K562 (cell line): ENCODE results near the gene LCA5L. TPM values are rescaled to one million over a fixed set of nuclear protein-coding genes. Genes with fewer than 3 reads are reported as not detected.

Experiments
- ARID3A ChIP-seq: IDR thresholded peaks from 2 replicates; pipeline ENCODE4 v1.6.1; 2012; ENCODE audit warnings: low read depth, low read length, improper control_type of control experiment, borderline replicate concordance
- ATF1 ChIP-seq, 2 experiments: fragments of 450-650 bp in 1 of 2; IDR thresholded peaks; 2 replicates each; pipeline ENCODE4 v1.6.1; 2016; ENCODE audit warnings: missing compliant biosample characterization in 1 of 2, missing genetic modification characterization in 1 of 2
- BRD9 ChIP-seq: fragments of 450-650 bp; IDR thresholded peaks from 2 replicates; pipeline ENCODE4 v1.6.1; 2018; ENCODE audit warnings: low read depth; ENCODE audit not compliant: partially characterized antibody
- CREM ChIP-seq: IDR thresholded peaks from 2 replicates; pipeline ENCODE4 v1.6.1; 2014; ENCODE audit warnings: antibody characterized with exemption, low read depth
- DMBX1 ChIP-seq: fragments of 250-450 bp; sonication (Bioruptor Pico); IDR thresholded peaks from 2 replicates; pipeline ENCODE4 v1.8.0; 2022; ENCODE audit warnings: inconsistent platforms, mild to moderate bottlenecking, moderate library complexity, borderline replicate concordance
- GATAD2A ChIP-seq: fragments of 450-650 bp; IDR thresholded peaks from 2 replicates; pipeline ENCODE4 v1.6.1; 2017
- MCM5 ChIP-seq: fragments of 450-650 bp; IDR thresholded peaks from 2 replicates; pipeline ENCODE4 v1.6.1; 2016; ENCODE audit warnings: low read depth
- PHF20 ChIP-seq: fragments of 450-650 bp; IDR thresholded peaks from 2 replicates; pipeline ENCODE4 v1.6.1; 2018; ENCODE audit not compliant: partially characterized antibody
- RBM34 ChIP-seq: fragments of 200-400 bp; formaldehyde crosslinking; IDR thresholded peaks from 2 replicates; pipeline ENCODE4 v1.6.1; 2018; ENCODE audit warnings: low read length, borderline replicate concordance; ENCODE audit not compliant: insufficient read depth
- TARDBP ChIP-seq: fragments of 450-650 bp; IDR thresholded peaks from 2 replicates; pipeline ENCODE4 v1.6.1; 2016
- TBP ChIP-seq: optimal IDR thresholded peaks from 2 replicates; pipeline ENCODE3; 2011; ENCODE audit warnings: low read depth, low read length, improper control_type of control experiment
- TCF7 ChIP-seq: sonication (generic); IDR thresholded peaks from 2 replicates; pipeline ENCODE4 v1.6.1; 2016; ENCODE audit warnings: antibody characterized with exemption, borderline replicate concordance
- ZNF165 ChIP-seq: fragments of 250-450 bp; sonication (Bioruptor Pico); IDR thresholded peaks from 2 replicates; pipeline ENCODE4 v1.4.0; 2020; ENCODE audit warnings: borderline replicate concordance
- ZNF175 ChIP-seq: fragments of 200-800 bp; sonication (Bioruptor generic); IDR thresholded peaks from 2 replicates; pipeline ENCODE4 v1.6.1; 2016; ENCODE audit warnings: low read depth, mild to moderate bottlenecking, missing genetic modification characterization, missing compliant biosample characterization
- ZNF184 ChIP-seq: sonication (generic); formaldehyde crosslinking; IDR thresholded peaks from 2 replicates; pipeline ENCODE4 v1.5.0; 2020; ENCODE audit warnings: missing genetic modification reagents
- ZNF280A ChIP-seq: fragments of 450-650 bp; IDR thresholded peaks from 2 replicates; pipeline ENCODE4 v1.6.1; 2018; ENCODE audit warnings: mild to moderate bottlenecking, low read depth; ENCODE audit not compliant: partially characterized antibody
- ZNF584 ChIP-seq: fragments of 200-800 bp; sonication (Bioruptor generic); IDR thresholded peaks from 2 replicates; pipeline ENCODE4 v1.6.1; 2016; ENCODE audit warnings: low read depth, mild to moderate bottlenecking, missing genetic modification characterization, missing compliant biosample characterization
- polyA plus RNA-seq, 8 experiments: library from polyadenylated mRNA; depleted of rRNA in 4 of 8; stranded (reverse) in 5 of 8; unstranded in 3 of 8; fragments of >200 nt; fragmentation: Nextera tagmentation in 2 of 8; fragmentation: Illumina TruSeq in 1 of 8; extraction: Ambion mirVana in 2 of 8; extraction: Trizol in 1 of 8; gene quantifications; 2 replicates each; pipeline versions ENCODE4 v1.2.1 to v1.2.3, GENCODE V29; 2011 to 2014; ENCODE audit warnings: inconsistent platforms in 1 of 8, missing spikeins in 1 of 8
- total RNA-seq, 7 experiments: library from RNA; depleted of rRNA in 6 of 7; stranded (reverse); fragments of >200 nt in 6 of 7; fragmentation: Illumina TruSeq in 2 of 7; extraction: Trizol in 2 of 7; gene quantifications; 2 replicates each; pipeline versions ENCODE4 v1.2.1 to v1.2.3, GENCODE V29; 2011 to 2021; ENCODE audit warnings: low replicate concordance in 1 of 7
- TF ChIP-seq, protein P1 (sequence below): fragments of 450-650 bp; IDR thresholded peaks from 2 replicates; pipeline ENCODE4 v1.7.1; 2018; ENCODE audit warnings: mild to moderate bottlenecking, low read depth; ENCODE audit not compliant: partially characterized antibody
- TF ChIP-seq, protein P2 (sequence below): fragments of 150-350 bp; conservative IDR thresholded peaks from 2 replicates; pipeline ENCODE4 v1.6.1; 2014; ENCODE audit warnings: low read length

The LCA5L gene
- total and polyA plus RNA-seq, 9 of the 15 experiments (the other 6 are each of a cell fraction or from before 2014, with no cell fraction given): 1.8 to 4.9 (median 3.8) TPM

GRCh38 chr21:39379986-39380891, 65.3 kb downstream of the LCA5L start (continued):
- TF ChIP-seq RBM34 (no peak), ZNF175 (CRISPR knock-in tag) (no peak), PHF20 (peak; percentile 74), GATAD2A (no peak), TARDBP (no peak), DMBX1 (peak; percentile 57; the same call in 1 of the 2 replicates), BRD9 (peak; percentile 16), ZNF184 (CRISPR knock-in tag) (no peak), ZNF165 (CRISPR knock-in tag) (no peak), MCM5 (no peak), ARID3A (no peak), CREM (peak; percentile 93), ZNF584 (CRISPR knock-in tag) (no peak), ATF1 (CRISPR knock-in tag; IDR thresholded peaks at IDR 0.05) (peak; percentile 76; the same call in 1 of the 2 replicates), ATF1 (tag; IDR thresholded peaks at IDR 0.05) (peak; percentile 89), ZNF280A (no peak), TCF7 (no peak), TBP (peak; percentile 65)
- TF ChIP-seq, protein P1, sequence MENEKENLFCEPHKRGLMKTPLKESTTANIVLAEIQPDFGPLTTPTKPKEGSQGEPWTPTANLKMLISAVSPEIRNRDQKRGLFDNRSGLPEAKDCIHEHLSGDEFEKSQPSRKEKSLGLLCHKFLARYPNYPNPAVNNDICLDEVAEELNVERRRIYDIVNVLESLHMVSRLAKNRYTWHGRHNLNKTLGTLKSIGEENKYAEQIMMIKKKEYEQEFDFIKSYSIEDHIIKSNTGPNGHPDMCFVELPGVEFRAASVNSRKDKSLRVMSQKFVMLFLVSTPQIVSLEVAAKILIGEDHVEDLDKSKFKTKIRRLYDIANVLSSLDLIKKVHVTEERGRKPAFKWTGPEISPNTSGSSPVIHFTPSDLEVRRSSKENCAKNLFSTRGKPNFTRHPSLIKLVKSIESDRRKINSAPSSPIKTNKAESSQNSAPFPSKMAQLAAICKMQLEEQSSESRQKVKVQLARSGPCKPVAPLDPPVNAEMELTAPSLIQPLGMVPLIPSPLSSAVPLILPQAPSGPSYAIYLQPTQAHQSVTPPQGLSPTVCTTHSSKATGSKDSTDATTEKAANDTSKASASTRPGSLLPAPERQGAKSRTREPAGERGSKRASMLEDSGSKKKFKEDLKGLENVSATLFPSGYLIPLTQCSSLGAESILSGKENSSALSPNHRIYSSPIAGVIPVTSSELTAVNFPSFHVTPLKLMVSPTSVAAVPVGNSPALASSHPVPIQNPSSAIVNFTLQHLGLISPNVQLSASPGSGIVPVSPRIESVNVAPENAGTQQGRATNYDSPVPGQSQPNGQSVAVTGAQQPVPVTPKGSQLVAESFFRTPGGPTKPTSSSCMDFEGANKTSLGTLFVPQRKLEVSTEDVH: no peak
- TF ChIP-seq, protein P2, sequence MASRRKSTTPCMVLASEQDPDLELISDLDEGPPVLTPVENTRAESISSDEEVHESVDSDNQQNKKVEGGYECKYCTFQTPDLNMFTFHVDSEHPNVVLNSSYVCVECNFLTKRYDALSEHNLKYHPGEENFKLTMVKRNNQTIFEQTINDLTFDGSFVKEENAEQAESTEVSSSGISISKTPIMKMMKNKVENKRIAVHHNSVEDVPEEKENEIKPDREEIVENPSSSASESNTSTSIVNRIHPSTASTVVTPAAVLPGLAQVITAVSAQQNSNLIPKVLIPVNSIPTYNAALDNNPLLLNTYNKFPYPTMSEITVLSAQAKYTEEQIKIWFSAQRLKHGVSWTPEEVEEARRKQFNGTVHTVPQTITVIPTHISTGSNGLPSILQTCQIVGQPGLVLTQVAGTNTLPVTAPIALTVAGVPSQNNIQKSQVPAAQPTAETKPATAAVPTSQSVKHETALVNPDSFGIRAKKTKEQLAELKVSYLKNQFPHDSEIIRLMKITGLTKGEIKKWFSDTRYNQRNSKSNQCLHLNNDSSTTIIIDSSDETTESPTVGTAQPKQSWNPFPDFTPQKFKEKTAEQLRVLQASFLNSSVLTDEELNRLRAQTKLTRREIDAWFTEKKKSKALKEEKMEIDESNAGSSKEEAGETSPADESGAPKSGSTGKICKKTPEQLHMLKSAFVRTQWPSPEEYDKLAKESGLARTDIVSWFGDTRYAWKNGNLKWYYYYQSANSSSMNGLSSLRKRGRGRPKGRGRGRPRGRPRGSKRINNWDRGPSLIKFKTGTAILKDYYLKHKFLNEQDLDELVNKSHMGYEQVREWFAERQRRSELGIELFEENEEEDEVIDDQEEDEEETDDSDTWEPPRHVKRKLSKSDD: no peak
